ENCODE data around the gene GCSAM. TPM values are rescaled to one million over a fixed set of nuclear protein-coding genes. Genes with fewer than 3 reads are reported as not detected.

GCSAM gene
- polyA plus RNA-seq, 2 of the 4 experiments (the other 2 are of a cell fraction) = not detected

- POLR2A ChIA-PET = no interaction called here
- DNase-seq (ENCODE audit: low read depth in 1 of 2, low spot score in 1 of 2) (no peak), FAIRE-seq (no peak), ATAC-seq (no peak)
- Histone ChIP-seq H3K4me3 (no peak overlapping the region), H3K9me3 (no peaks in the 10 kb centered on the region), H3K27ac (no peak overlapping the region), H3K4me1 (no peaks in the 10 kb centered on the region), H3K4me2 (no peak overlapping the region)
- TF ChIP-seq PHF8 (IDR thresholded peaks at IDR 0.05; ENCODE audit: borderline replicate concordance, low read depth) (no peak), HOXB5 (CRISPR knock-in tag; IDR thresholded peaks at IDR 0.05) (no peak), NPAS2 (CRISPR knock-in tag; IDR thresholded peaks at IDR 0.05; ENCODE audit: borderline replicate concordance) (no peak), PBX3 (IDR thresholded peaks at IDR 0.05) (no peak), RCOR1 (IDR thresholded peaks at IDR 0.05; ENCODE audit: low read depth, low read length) (no peak), ELK1 (IDR thresholded peaks at IDR 0.05; ENCODE audit: low read depth, low read length) (no peak), BCL3 (IDR thresholded peaks at IDR 0.05) (no peak), EHMT2 (IDR thresholded peaks at IDR 0.05; ENCODE audit: low read depth) (no peak), ZNF302 (CRISPR knock-in tag; IDR thresholded peaks at IDR 0.05) (no peak), KDM1A (IDR thresholded peaks at IDR 0.05; ENCODE audit: low read depth) (no peak), HES2 (IDR thresholded peaks at IDR 0.05) (no peak)
- WGBS (ENCODE audit: missing lambda C conversion rate) = 75% methylated on average over 8 of the region's 8 CpGs
- CTCF ChIA-PET = interaction anchor here (1.6 kb wide), 1 partner anchor 23 kb away, joined by 5 read pairs; no protein-coding TSS in a partner anchor
Measured at GRCh38 chr3:112134335-112135124, 1.5 kb upstream of the GCSAM start.

GRCh38 chr3:112133626-112134334, 732 bp upstream of the GCSAM start:
- POLR2A ChIA-PET = no interaction called here
- H3K4me3 ChIP-seq = no peak overlapping the region
- no peak for FAIRE-seq
- peaks cover 4% of the 10 kb centered on the region; the same call in 1 of the 3 replicates for H3K4me1 ChIP-seq
- TF ChIP-seq FOXS1 (CRISPR knock-in tag; IDR thresholded peaks at IDR 0.05) (no peak), E2F6 (IDR thresholded peaks at IDR 0.05; ENCODE audit: borderline replicate concordance, low read depth) (no peak), HOXA7 (CRISPR knock-in tag; IDR thresholded peaks at IDR 0.05) (no peak), ZNF302 (CRISPR knock-in tag; IDR thresholded peaks at IDR 0.05) (no peak), KDM5A (IDR thresholded peaks at IDR 0.05) (no peak)
- no peak overlapping the region for H3K27ac ChIP-seq
- CTCF ChIA-PET = interaction anchor here (1.5 to 1.6 kb wide), 2 partner anchors 11 to 22 kb away, joined by 4 to 5 read pairs; no protein-coding TSS in a partner anchor
- DNase-seq (ENCODE audit: low read depth in 1 of 2, low spot score in 1 of 2) = no peak
- 62% methylated on average over 5 of the region's 5 CpGs for WGBS (ENCODE audit: missing lambda C conversion rate)
- H3K4me2 ChIP-seq = no peak overlapping the region
- H3K9me3 ChIP-seq = no peaks in the 10 kb centered on the region
- no peak for ATAC-seq

GRCh38 chr3:112132554-112132953, 494 bp downstream of the GCSAM start:
- ATAC-seq (no peak), DNase-seq (ENCODE audit: low read depth in 1 of 2, low spot score in 1 of 2) (no peak), FAIRE-seq (no peak)
- no peak overlapping the region for H3K27ac ChIP-seq
- no peak overlapping the region for H3K4me2 ChIP-seq
- H3K9me3 ChIP-seq = no peaks in the 10 kb centered on the region
- 58% methylated on average over 1 of the region's 1 CpG for WGBS (ENCODE audit: missing lambda C conversion rate)
- H3K4me1 ChIP-seq = peaks cover 4% of the 10 kb centered on the region; the same call in 1 of the 3 replicates
- POLR2A ChIA-PET = no interaction called here
- no peak overlapping the region for H3K4me3 ChIP-seq
- CTCF ChIA-PET = interaction anchor here (1.5 kb wide), 1 partner anchor 10 kb away, joined by 4 read pairs; no protein-coding TSS in a partner anchor
- TF ChIP-seq RNF2 (IDR thresholded peaks at IDR 0.05; ENCODE audit: borderline replicate concordance, low read depth) = no peak
- no peak for TF ChIP-seq PHF8 (IDR thresholded peaks at IDR 0.05; ENCODE audit: borderline replicate concordance, low read depth)
- no peak for TF ChIP-seq NPAS2 (CRISPR knock-in tag; IDR thresholded peaks at IDR 0.05; ENCODE audit: borderline replicate concordance)
- TF ChIP-seq RCOR1 (IDR thresholded peaks at IDR 0.05; ENCODE audit: low read depth, low read length) = no peak
- TF ChIP-seq BHLHE40 (IDR thresholded peaks at IDR 0.05; ENCODE audit: low read depth, low read length) = no peak
- TF ChIP-seq MAX (IDR thresholded peaks at IDR 0.05) = no peak
- no peak for TF ChIP-seq POLR2A (IDR thresholded peaks at IDR 0.05; ENCODE audit: low read length)
- no peak for TF ChIP-seq FOXS1 (CRISPR knock-in tag; IDR thresholded peaks at IDR 0.05)
- TF ChIP-seq TFCP2L1 (CRISPR knock-in tag; IDR thresholded peaks at IDR 0.05) = no peak
- no peak for TF ChIP-seq PBX3 (IDR thresholded peaks at IDR 0.05)
- no peak for TF ChIP-seq CBX2 (IDR thresholded peaks at IDR 0.05; ENCODE audit: borderline replicate concordance, low read depth)
- TF ChIP-seq HOXB5 (CRISPR knock-in tag; IDR thresholded peaks at IDR 0.05) = no peak
- no peak for TF ChIP-seq HMGXB4 (CRISPR knock-in tag; IDR thresholded peaks at IDR 0.05; ENCODE audit: borderline replicate concordance)
